Measurements from ENCODE around the gene PHLDB2.

GRCh38 chr3:111846717-111847116 is 12.3 kb upstream of the PHLDB2 start:
- TF ChIP-seq, protein P1, sequence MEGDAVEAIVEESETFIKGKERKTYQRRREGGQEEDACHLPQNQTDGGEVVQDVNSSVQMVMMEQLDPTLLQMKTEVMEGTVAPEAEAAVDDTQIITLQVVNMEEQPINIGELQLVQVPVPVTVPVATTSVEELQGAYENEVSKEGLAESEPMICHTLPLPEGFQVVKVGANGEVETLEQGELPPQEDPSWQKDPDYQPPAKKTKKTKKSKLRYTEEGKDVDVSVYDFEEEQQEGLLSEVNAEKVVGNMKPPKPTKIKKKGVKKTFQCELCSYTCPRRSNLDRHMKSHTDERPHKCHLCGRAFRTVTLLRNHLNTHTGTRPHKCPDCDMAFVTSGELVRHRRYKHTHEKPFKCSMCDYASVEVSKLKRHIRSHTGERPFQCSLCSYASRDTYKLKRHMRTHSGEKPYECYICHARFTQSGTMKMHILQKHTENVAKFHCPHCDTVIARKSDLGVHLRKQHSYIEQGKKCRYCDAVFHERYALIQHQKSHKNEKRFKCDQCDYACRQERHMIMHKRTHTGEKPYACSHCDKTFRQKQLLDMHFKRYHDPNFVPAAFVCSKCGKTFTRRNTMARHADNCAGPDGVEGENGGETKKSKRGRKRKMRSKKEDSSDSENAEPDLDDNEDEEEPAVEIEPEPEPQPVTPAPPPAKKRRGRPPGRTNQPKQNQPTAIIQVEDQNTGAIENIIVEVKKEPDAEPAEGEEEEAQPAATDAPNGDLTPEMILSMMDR (IDR thresholded peaks at IDR 0.05 in 2 of 3, conservative IDR thresholded peaks at IDR 0.05 in 1 of 3; ENCODE audit: borderline replicate concordance in 1 of 3, insufficient read depth in 1 of 3, low read depth in 2 of 3, low read length in 2 of 3): no peak
- TF ChIP-seq JUND (IDR thresholded peaks at IDR 0.05) (peak; percentile 43), POLR2A (IDR thresholded peaks at IDR 0.05; ENCODE audit: borderline replicate concordance, extremely low read depth, insufficient read depth, insufficient read length) (no peak), MAX (IDR thresholded peaks at IDR 0.05) (peak; percentile 48; the same call in 1 of the 2 replicates), POLR2AphosphoS5 (IDR thresholded peaks at IDR 0.05; ENCODE audit: low read depth, low read length) (no peak), YY1 (IDR thresholded peaks at IDR 0.05; ENCODE audit: extremely low read depth, insufficient replicate concordance, low read depth, low read length) (no peak), EZH2phosphoT487 (IDR thresholded peaks at IDR 0.05; ENCODE audit: borderline replicate concordance) (no peak), EZH2 (IDR thresholded peaks at IDR 0.05) (no peak), CEBPB (IDR thresholded peaks at IDR 0.05; ENCODE audit: low read depth) (peak; percentile 67), CBX3 (IDR thresholded peaks at IDR 0.05; ENCODE audit: low read depth) (peak; percentile 75), FOSL1 (IDR thresholded peaks at IDR 0.05; ENCODE audit: low read depth) (peak; percentile 50), SP1 (IDR thresholded peaks at IDR 0.05; ENCODE audit: low read depth) (peak; percentile 52)
- TF ChIP-seq, protein P2, sequence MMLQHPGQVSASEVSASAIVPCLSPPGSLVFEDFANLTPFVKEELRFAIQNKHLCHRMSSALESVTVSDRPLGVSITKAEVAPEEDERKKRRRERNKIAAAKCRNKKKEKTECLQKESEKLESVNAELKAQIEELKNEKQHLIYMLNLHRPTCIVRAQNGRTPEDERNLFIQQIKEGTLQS (IDR thresholded peaks at IDR 0.05): no peak
- TF ChIP-seq, protein P3, sequence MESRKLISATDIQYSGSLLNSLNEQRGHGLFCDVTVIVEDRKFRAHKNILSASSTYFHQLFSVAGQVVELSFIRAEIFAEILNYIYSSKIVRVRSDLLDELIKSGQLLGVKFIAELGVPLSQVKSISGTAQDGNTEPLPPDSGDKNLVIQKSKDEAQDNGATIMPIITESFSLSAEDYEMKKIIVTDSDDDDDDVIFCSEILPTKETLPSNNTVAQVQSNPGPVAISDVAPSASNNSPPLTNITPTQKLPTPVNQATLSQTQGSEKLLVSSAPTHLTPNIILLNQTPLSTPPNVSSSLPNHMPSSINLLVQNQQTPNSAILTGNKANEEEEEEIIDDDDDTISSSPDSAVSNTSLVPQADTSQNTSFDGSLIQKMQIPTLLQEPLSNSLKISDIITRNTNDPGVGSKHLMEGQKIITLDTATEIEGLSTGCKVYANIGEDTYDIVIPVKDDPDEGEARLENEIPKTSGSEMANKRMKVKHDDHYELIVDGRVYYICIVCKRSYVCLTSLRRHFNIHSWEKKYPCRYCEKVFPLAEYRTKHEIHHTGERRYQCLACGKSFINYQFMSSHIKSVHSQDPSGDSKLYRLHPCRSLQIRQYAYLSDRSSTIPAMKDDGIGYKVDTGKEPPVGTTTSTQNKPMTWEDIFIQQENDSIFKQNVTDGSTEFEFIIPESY (IDR thresholded peaks at IDR 0.05; ENCODE audit: extremely low read depth, insufficient replicate concordance, low read length): no peak
